K562 (cell line): ENCODE results near the gene ETFBKMT. TPM values are rescaled to one million over a fixed set of nuclear protein-coding genes. Genes with fewer than 3 reads are reported as not detected.

ENCODE experiments used
- ELF4 ChIP-seq: fragments of 450-650 bp; formaldehyde crosslinking; IDR thresholded peaks from 2 replicates; pipeline ENCODE4 v1.4.0; 2022; ENCODE audit warnings: missing genetic modification characterization
- REST ChIP-seq, 2 experiments: fragments of 450-650 bp; formaldehyde crosslinking in 1 of 2; IDR thresholded peaks; 2 replicates each; pipeline versions ENCODE4 v1.4.0 to v1.6.1; 2014 to 2020; ENCODE audit warnings: mild to moderate bottlenecking in 2 of 2, borderline replicate concordance in 1 of 2, low read depth in 1 of 2
- polyA plus RNA-seq, 8 experiments: library from polyadenylated mRNA; depleted of rRNA in 4 of 8; stranded (reverse) in 5 of 8; unstranded in 3 of 8; fragments of >200 nt; fragmentation: Nextera tagmentation in 2 of 8; fragmentation: Illumina TruSeq in 1 of 8; extraction: Ambion mirVana in 2 of 8; extraction: Trizol in 1 of 8; gene quantifications; 2 replicates each; pipeline versions ENCODE4 v1.2.1 to v1.2.3, GENCODE V29; 2011 to 2014; ENCODE audit warnings: inconsistent platforms in 1 of 8, missing spikeins in 1 of 8
- total RNA-seq, 7 experiments: library from RNA; depleted of rRNA in 6 of 7; stranded (reverse); fragments of >200 nt in 6 of 7; fragmentation: Illumina TruSeq in 2 of 7; extraction: Trizol in 2 of 7; gene quantifications; 2 replicates each; pipeline versions ENCODE4 v1.2.1 to v1.2.3, GENCODE V29; 2011 to 2021; ENCODE audit warnings: low replicate concordance in 1 of 7
- TF ChIP-seq, protein P1 (sequence below), 3 experiments: IDR thresholded peaks in 2 of 3; conservative IDR thresholded peaks in 1 of 3; 2 replicates each; pipeline ENCODE4 v1.5.1; 2011 to 2012; ENCODE audit warnings: low read length in 3 of 3, mild to moderate bottlenecking in 3 of 3, control low read depth in 2 of 3, improper control_type of control experiment in 1 of 3, inconsistent platforms in 1 of 3, low read depth in 1 of 3, mixed read lengths in 1 of 3, moderate library complexity in 1 of 3; ENCODE audit not compliant: insufficient read depth in 2 of 3

Gene ETFBKMT
- total and polyA plus RNA-seq, 9 of the 15 experiments (the other 6 are each of a cell fraction or from before 2014, with no cell fraction given): 0.18 to 1.7 (median 0.96) TPM

GRCh38 chr12:31702047-31702446, 42.6 kb downstream of the ETFBKMT start (continued):
- TF ChIP-seq REST (IDR thresholded peaks at IDR 0.05; ENCODE audit: borderline replicate concordance): peak; percentile 34; the same call in 1 of the 2 replicates
- no peak for TF ChIP-seq REST (CRISPR knock-in tag; IDR thresholded peaks at IDR 0.05; ENCODE audit: low read depth)
- no peak for TF ChIP-seq ELF4
- TF ChIP-seq, protein P1, sequence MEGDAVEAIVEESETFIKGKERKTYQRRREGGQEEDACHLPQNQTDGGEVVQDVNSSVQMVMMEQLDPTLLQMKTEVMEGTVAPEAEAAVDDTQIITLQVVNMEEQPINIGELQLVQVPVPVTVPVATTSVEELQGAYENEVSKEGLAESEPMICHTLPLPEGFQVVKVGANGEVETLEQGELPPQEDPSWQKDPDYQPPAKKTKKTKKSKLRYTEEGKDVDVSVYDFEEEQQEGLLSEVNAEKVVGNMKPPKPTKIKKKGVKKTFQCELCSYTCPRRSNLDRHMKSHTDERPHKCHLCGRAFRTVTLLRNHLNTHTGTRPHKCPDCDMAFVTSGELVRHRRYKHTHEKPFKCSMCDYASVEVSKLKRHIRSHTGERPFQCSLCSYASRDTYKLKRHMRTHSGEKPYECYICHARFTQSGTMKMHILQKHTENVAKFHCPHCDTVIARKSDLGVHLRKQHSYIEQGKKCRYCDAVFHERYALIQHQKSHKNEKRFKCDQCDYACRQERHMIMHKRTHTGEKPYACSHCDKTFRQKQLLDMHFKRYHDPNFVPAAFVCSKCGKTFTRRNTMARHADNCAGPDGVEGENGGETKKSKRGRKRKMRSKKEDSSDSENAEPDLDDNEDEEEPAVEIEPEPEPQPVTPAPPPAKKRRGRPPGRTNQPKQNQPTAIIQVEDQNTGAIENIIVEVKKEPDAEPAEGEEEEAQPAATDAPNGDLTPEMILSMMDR (IDR thresholded peaks at IDR 0.05 in 2 of 3, conservative IDR thresholded peaks at IDR 0.05 in 1 of 3; ENCODE audit: insufficient read depth in 2 of 3, low read depth in 1 of 3, low read length in 3 of 3): peak in 2 of 3 experiments; percentile 5 to 33; a peak in 2 of 6 replicates
